Activated T-cell treated with anti-CD3 and anti-CD28 coated beads for 24 hours (primary cell): ENCODE data around the gene RAPGEF4.

Source experiments
- DNase-seq: peaks from one replicate; pipeline ENCODE4 v3.0.0-alpha.2; 2020; ENCODE audit warnings: low read depth

The RAPGEF4 gene

GRCh38 chr2:172970660-172971059 lies 235.0 kb downstream of the RAPGEF4 start:
- peak; percentile 33 for DNase-seq

- DNase-seq = peak; percentile 40
Observed at GRCh38 chr2:172972005-172972619, 236.5 kb downstream of the RAPGEF4 start.

- DNase-seq = no peak
Observed at GRCh38 chr2:172974762-172975161, 239.1 kb downstream of the RAPGEF4 start.

GRCh38 chr2:172976116-172976515 lies 240.5 kb downstream of the RAPGEF4 start:
- DNase-seq = no peak

- DNase-seq = no peak
Observed at GRCh38 chr2:172976816-172977215, 241.2 kb downstream of the RAPGEF4 start.

GRCh38 chr2:172977270-172978062 lies 241.8 kb downstream of the RAPGEF4 start:
- no peak for DNase-seq

- DNase-seq = no peak
Observed at GRCh38 chr2:172978063-172978383, 242.4 kb downstream of the RAPGEF4 start.

- DNase-seq = no peak
Observed at GRCh38 chr2:172985139-172985892, 249.7 kb downstream of the RAPGEF4 start.

GRCh38 chr2:172986040-172986439 lies 250.4 kb downstream of the RAPGEF4 start:
- no peak for DNase-seq

GRCh38 chr2:172988728-172989127 lies 253.1 kb downstream of the RAPGEF4 start:
- DNase-seq = no peak

GRCh38 chr2:172991031-172991430 lies 255.4 kb downstream of the RAPGEF4 start:
- DNase-seq = no peak

- no peak for DNase-seq
Observed at GRCh38 chr2:172993139-172993538, 257.5 kb downstream of the RAPGEF4 start.

- DNase-seq = no peak
Observed at GRCh38 chr2:172993931-172994717, 258.5 kb downstream of the RAPGEF4 start.

- DNase-seq = no peak
Observed at GRCh38 chr2:172994864-172995263, 259.2 kb downstream of the RAPGEF4 start.

- no peak for DNase-seq
Observed at GRCh38 chr2:172995323-172996244, 259.9 kb downstream of the RAPGEF4 start.

- no peak for DNase-seq
Observed at GRCh38 chr2:172996387-172996961, 260.8 kb downstream of the RAPGEF4 start.

- DNase-seq = no peak
Observed at GRCh38 chr2:172997031-172997430, 261.4 kb downstream of the RAPGEF4 start.

GRCh38 chr2:172998547-172999272 lies 263.1 kb downstream of the RAPGEF4 start:
- no peak for DNase-seq

GRCh38 chr2:172999641-173000386 lies 264.2 kb downstream of the RAPGEF4 start:
- DNase-seq = no peak
